Fibroblast of the aortic adventitia (primary cell): ENCODE results near the gene ERAS. TPM values are rescaled to one million over a fixed set of nuclear protein-coding genes. Genes with fewer than 3 reads are reported as not detected.

Experiments
- DNase-seq: peaks from one replicate; pipeline ENCODE4 v3.0.0-alpha.2; 2010; ENCODE audit warnings: low read depth
- H3K4me3 ChIP-seq: 2 replicates; pipeline ENCODE4 v1.5.1; 2011; ENCODE audit warnings: low read depth, mild to moderate bottlenecking, control low read depth, low read length, moderate library complexity
- total RNA-seq: library from RNA; depleted of rRNA; stranded (reverse); fragments of >200 nt; gene quantifications from 2 replicates; pipeline ENCODE4 v1.2.3, GENCODE V29; 2012; ENCODE audit warnings: low replicate concordance
- TF ChIP-seq, protein P1 (sequence below): IDR thresholded peaks from 2 replicates; pipeline ENCODE4 v1.5.1; 2011; ENCODE audit warnings: mild to moderate bottlenecking, low read length, control low read depth, inconsistent platforms; ENCODE audit not compliant: insufficient read depth

Gene ERAS
- not detected in 2 replicates for total RNA-seq

GRCh38 chrX:48826135-48826875, at the start of gene ERAS:
Gene ERAS (plus strand): TSS chrX:48826513. CDS start chrX:48829124, 2,611 bp downstream.
- TF ChIP-seq, protein P1, sequence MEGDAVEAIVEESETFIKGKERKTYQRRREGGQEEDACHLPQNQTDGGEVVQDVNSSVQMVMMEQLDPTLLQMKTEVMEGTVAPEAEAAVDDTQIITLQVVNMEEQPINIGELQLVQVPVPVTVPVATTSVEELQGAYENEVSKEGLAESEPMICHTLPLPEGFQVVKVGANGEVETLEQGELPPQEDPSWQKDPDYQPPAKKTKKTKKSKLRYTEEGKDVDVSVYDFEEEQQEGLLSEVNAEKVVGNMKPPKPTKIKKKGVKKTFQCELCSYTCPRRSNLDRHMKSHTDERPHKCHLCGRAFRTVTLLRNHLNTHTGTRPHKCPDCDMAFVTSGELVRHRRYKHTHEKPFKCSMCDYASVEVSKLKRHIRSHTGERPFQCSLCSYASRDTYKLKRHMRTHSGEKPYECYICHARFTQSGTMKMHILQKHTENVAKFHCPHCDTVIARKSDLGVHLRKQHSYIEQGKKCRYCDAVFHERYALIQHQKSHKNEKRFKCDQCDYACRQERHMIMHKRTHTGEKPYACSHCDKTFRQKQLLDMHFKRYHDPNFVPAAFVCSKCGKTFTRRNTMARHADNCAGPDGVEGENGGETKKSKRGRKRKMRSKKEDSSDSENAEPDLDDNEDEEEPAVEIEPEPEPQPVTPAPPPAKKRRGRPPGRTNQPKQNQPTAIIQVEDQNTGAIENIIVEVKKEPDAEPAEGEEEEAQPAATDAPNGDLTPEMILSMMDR: no peak
- no peak for DNase-seq
- H3K4me3 ChIP-seq: no peak within 1 kb of the TSS

GRCh38 chrX:48776818-48777439, 49.4 kb upstream of the ERAS start:
- no peak overlapping the region for H3K4me3 ChIP-seq
- DNase-seq: no peak
- TF ChIP-seq, protein P1: no peak

DNA sequence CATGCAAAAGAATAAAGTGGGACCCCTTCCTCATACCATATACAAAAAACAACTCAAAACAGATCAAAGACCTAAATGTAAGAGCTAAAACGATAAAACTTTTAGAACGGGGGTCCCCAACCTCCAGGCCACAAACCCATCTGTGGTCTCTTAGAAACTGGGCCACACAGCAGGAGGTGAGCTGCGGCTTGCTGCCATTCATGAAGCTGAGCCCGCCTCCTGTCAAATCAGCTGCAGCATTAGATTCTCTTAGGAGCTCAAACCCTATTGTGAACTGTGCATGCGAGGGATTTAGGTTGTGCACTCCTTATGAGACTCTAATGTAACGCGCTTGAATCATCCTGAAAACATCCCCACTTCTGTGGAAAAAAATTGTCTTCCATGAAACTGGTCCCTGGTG, 46.9 kb upstream of the ERAS start:
- TF ChIP-seq, protein P1: no peak
- no peak overlapping the region for H3K4me3 ChIP-seq
- no peak for DNase-seq

GRCh38 chrX:48781705-48782104, 44.6 kb upstream of the ERAS start:
- no peak for DNase-seq
- TF ChIP-seq, protein P1: no peak

GRCh38 chrX:48782216-48782615, 44.1 kb upstream of the ERAS start:
- DNase-seq: no peak
- TF ChIP-seq, protein P1: no peak
- H3K4me3 ChIP-seq: no peak overlapping the region

More at GRCh38 chrX:48781705-48782104, 44.6 kb upstream of the ERAS start:
- H3K4me3 ChIP-seq: no peak overlapping the region

DNA sequence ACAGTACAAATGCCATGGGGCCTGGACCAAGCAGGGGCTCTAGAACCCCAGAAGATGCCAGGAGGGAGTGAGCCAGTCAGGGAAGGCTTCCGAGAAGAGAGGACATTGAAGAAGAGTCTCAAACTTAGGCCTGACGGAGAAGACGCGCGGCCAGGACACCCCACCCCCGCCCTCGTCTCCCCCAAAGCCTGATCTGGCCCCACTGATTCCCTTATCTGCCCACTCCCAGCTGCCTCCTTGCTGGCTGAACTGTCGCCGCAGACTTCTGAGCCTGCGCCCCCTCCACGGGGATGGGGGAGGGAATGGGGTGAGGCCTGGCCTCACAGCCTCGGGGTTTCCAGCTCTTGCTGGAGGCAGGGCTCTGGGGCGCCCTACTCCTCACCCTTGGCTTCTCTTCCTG, 43.5 kb upstream of the ERAS start:
- TF ChIP-seq, protein P1: no peak
- H3K4me3 ChIP-seq: no peak overlapping the region
- no peak for DNase-seq
